GOT3 (cell line): ENCODE data around the gene RBM28.

Source experiments
- DNase-seq: peaks from one replicate; lab custom pipeline; 2025; ENCODE audit warnings: mixed read lengths; lab: John Stamatoyannopoulos, UW

The RBM28 gene

GRCh38 chr7:128370491-128370890 is 26.8 kb upstream of the RBM28 start:
- DNase-seq: no peak

DNA sequence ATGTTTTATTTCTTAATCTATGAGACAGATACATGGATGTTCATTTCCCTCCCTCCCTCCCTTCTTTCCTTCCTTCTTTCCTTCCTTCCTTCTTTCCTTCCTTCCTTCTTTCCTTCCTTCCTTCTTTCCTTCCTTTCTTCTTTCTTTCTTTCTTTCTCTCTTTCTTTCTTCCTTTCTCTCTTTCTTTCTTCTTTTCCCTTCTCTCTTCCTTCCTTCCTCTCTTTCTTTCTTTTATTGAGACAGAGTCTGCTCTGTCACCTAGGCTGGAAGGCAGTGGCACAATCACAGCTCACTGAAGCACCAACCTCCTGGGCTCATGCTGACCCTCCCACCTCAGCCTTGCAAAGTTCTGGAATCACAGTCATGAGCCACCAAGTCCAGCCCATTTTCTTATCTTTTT is 23.3 kb upstream of the RBM28 start:
- DNase-seq: no peak

- DNase-seq: no peak
Observed at GRCh38 chr7:128366300-128366699, 22.6 kb upstream of the RBM28 start.

GRCh38 chr7:128365432-128365831 is 21.7 kb upstream of the RBM28 start:
- DNase-seq: no peak

DNA sequence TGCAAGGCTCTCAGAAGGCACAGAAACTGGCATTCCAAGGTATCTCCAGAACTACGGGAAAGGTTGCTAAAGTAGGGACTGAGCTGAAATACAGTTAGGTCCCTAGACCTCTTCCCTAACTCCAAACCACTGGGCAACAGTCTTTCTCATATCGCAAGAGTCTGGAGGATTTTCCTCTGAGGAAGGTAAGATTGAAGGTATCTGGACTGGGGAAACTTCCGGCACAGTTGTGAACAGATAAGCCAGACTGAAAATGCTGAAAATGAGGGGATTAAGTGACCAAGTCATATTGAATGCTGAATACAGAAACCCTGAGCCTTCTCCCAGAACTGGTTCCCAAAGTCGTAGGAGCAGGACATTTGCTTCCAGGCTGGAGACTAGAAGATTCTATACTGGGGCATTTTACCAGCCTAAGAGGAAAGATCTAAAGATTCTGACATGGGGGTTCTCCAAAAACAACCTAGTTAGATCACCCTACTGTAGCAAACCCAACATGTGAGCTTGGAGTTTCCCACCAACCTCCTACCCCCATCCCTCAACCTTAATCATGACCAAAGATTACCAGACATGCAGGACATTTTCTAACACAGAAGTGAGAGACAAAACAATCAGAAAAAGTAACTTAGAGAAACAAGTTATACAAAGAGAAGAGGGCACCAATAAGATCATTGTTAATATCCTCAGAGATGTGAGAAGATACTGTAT is 20.6 kb upstream of the RBM28 start:
- DNase-seq: no peak

DNA sequence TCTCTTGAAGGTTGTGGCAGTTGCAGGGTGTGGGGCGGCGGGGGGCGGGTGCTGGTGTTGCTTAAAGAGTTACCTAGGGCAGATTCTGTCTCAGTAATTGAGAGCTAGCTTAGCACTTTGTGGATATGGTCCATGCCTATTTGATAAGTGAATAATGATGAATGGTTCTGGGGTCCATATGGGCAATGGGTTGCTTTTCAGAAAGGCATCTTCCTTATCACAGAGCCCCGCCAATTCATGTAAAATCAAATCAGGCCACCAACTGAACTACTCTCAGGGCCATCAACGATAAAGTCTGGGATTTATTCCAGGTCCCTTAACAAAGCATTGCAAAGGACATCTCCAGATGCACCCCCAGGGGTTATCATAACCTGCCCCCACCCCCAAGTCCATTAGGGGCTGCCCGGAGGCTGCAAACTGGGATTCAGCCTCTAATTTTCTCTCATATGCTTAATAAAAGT is 19.6 kb upstream of the RBM28 start:
- no peak for DNase-seq

DNA sequence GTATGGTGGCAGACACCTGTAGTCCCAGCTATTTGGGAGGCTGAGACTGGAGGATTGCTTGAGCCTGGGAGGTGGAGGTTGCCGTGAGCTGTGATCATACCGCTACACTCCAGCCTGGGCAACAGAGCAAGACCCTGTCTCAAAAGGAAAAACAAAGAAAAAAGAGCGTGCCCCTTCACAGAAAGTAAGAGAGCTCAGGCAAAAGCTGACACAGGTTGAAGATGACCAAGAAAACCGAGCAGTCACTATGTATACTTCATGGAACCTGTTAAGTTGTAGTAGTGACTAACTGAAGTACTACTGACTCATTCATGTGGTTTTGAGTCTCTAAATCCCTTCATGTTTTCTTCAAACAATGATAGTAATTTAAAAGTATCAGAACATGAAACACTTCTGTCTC is 19.0 kb upstream of the RBM28 start:
- no peak for DNase-seq

DNA sequence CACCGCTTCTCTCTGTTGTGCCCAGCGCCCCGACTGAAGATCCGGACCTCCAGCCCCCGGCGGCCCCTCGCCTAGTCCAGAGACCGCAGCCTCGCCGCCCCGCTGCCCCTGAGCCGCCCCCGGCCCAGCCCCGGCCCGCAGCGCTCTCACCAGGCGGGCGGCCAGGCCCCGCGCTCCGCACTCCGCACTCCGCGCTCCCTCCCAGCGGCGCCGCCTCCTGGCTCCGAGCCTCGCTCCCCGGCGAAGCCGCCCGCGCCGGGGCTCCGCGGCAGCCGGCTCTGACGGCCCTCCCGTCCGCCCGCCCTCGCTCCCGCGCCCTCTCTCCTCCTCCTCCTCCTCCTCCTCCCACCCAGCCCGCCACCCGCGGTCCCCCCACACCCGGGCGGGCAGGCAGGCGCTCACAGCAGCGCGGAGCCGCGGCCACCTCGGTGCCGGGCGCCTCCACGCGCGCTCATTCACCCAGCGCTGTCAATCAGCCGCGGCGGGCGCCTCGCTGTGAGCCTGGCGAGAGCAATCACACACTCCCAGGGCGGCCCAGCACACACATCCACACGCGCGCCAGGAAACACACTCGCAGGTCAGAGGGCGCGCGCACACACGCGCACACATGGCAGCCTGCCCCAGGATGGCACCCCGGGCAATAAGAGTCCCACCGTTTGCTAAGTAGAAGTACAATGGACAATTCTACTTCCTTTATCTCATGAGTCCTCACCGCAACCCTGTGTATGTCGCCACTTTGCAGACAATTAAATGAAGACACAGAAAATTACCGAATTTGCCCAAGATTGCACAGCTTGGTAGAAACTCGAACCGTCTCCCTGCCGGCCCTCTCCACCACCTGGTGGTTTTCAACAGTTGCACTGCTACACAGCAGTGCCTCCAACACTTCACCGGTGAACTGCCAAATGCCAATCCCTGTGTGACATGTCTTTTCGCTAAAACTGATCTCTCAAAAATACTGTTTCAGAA is 18.0 kb upstream of the RBM28 start, which contains the start of gene PRRT4:
Gene PRRT4, minus strand, starts transcription at position 280 of the 969 bp plus-strand sequence.
- no peak for DNase-seq

DNA sequence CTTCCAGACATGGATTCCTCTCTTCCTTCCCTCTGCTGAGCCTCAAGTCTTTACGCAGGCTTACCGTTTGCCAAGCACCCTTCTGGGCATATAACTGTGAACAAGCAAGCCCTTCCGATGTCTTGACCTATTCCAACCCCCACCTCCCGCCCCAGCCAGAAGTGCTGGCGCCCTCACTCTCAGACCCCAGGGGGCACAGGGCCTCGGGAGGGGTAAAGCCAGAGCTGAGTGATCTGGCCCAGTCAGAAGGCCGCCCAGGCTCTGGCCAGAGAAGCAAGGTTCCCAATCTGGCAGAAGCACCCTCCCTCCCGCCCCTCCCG is 16.6 kb upstream of the RBM28 start:
- no peak for DNase-seq

- no peak for DNase-seq
Observed at GRCh38 chr7:128359939-128360338, 16.2 kb upstream of the RBM28 start.

DNA sequence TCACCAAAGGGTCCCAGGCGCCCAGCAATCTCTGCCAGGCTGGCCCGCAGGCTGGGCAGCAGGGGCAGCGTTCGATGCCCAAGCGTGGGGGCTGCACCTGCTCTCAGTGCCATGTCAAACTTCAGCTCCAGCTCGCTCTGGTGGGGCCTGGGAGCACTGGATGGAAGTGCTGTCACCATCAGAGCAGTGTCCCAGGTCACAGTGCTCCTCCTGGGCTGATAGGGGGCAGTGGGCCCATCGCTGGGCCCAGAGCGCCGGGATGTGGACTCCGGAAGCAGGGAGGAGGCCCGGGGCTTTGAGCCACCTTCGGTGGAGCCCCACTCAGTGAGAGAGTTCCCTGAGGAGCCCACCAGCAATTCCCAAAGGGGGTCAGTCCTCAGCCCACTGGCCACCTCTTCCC is 15.6 kb upstream of the RBM28 start:
- DNase-seq: no peak

- no peak for DNase-seq
Observed at GRCh38 chr7:128358233-128358632, 14.5 kb upstream of the RBM28 start.

DNA sequence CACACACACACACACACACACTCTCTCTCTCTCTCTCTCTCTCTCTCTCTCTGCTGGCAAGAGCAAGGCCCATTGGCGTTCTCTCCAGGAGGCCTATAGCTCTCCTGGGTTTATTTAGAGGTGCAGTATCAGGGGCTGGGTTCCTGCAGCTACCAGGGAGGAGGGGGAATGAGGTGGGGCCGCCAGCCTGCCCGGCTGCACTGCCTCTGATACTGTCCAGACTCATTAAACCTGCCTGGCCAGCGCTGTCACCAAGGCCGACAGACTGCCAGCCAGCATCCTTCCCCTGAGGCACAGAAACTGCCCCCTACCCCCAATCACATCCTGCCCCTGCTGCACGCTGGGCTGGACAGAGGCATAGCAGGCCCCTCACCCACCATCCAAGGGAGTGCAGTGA is 13.5 kb upstream of the RBM28 start:
- no peak for DNase-seq

DNA sequence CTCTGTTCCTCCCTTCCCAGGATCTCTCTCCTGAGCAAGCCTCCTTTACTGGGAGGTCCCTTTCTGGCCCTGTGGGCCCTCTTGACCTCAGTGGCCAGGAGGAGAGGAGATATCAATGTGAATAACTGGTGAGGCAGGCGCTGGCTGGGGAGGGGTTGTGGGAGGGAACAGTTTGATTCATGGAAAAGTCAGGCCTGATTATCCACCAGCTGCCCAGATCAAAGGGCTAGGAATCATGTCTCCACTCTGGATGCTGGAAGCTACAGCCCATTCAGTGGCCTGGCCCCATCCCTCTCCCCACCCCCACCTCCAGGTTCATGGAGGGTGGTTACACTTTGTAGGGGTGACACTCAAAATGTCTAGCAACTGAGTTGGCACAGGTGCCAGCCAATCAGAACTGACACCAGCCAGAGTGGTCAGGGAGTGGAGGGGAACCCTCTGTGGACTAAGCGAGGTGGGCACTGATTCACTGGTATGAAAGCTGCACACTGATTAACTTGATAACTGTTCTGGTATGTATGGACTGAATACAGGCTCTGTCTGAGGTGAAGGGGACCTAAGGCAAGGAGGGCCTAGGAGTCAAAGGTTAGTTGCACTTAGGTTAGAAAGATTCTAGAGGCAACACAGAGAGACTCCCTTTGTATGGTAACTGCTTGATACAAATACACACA is 13.0 kb upstream of the RBM28 start:
- DNase-seq: no peak

- no peak for DNase-seq
Observed at GRCh38 chr7:128353610-128354009, 9.9 kb upstream of the RBM28 start.

- no peak for DNase-seq
Observed at GRCh38 chr7:128353189-128353588, 9.5 kb upstream of the RBM28 start.

DNA sequence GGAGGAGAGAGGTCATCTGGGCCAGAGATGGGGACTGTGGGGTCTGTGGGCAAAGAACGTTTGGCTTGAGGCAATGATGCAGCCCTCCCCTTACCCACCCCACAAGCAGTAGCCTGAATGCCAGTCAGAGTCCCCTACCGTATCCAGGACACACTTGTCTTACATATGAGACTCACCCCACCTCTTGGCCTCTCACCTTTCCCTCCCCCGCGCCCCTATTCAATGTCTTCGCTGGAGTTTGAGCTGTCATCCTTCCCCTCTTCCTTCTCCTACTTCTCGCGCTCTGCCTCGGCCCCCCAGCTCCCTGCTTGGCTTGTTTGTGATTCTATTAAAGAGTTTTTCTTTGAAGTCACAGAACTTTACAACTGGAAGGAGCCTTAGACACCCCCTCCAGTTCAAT is 8.9 kb upstream of the RBM28 start:
- DNase-seq: no peak

DNA sequence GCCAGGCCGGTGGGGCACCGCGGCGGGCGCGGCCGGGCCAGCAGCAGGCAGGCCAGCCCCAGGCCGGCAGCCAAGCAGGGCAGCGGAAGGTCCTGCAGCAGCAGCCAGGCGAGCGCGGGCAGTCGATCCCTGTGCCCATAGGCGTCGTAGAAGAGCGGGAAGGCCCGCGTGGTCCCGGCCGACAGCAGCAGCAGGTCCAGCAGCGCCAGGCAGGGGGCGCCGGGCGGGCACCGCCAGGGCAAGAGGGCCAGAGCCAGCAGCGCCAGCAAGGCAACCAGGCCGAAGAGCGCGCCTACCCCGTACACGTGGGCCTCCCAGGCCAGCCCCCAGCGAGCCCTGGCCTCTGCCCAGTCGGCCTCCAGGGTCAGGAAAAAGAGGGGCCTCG is 8.4 kb upstream of the RBM28 start:
- DNase-seq: no peak

DNA sequence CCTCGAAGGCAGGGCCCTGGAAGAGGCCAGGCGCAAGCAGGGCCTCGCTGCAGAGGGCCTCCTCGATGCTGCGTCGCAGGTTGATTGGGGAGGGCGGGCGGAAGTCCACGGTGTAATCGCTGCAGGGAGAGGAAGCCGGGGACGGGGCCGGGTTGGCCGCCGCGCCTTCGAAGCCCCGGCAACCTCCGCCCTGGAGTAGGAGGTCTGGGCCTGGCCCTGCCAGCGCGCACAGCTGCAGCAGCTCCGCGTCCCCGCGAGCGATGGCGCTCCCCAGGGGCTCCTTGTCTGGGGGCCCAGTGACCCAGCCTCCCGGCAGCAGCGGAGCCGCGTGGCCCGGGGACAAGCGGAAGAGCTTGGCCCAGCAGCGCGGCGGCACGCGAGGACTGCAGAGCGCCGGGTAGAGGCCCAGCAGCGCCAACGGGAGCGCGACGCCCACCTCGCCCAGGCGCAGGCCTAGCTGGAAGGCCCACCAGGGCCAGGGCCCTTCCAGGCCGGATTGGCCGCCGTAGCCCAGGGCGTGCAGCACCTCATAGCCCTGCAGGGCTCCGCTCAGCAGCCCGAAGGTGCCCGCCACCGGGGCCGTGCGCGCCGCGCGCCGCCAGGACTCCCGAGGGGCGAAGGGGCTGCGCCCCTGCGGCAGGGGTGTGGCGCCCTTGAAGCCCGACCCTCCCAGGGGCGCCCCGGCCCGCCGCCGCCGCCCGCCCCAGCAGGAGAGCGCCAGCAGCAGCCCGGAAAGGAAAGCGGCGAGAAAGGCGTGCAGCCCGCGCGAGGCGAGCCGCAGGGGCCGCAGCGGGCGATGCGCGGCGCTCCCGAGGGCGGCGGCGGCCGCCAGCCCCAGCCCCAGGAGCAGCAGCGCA is 7.8 kb upstream of the RBM28 start:
- DNase-seq: no peak

GRCh38 chr7:128350708-128351295 is 7.1 kb upstream of the RBM28 start:
- DNase-seq: no peak

DNA sequence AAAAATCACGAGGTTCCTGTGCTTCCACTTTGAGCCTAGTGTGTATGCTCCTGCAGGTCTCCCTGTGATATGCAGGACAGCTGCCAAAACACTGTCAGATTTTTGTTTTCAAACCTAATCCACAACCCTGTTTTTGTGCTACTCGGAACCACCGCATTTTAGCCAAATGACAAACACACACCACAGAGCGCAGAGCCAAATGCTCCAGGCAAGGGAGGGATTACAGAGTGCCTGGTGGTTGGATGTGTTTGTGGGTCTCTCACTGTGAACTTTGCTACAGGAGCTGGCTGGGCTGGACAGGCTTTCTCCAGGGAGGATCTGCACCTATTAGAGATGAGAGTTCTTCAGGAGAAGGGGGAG is 5.7 kb upstream of the RBM28 start:
- DNase-seq: no peak
